Lower leg skin (tissue), 3 donors: Measurements from ENCODE around the gene GOSR1.

Experiments
- CTCF ChIP-seq, 3 donors: fragments of 450-650 bp; IDR thresholded peaks; one replicate each; pipeline ENCODE4 v1.5.1; 2016; ENCODE audit warnings: antibody characterized with exemption in 3 of 3, mild to moderate bottlenecking in 3 of 3, moderate library complexity in 2 of 3
- POLR2A ChIP-seq, 2 donors: fragments of 450-650 bp; IDR thresholded peaks; one replicate each; pipeline ENCODE4 v1.6.1; 2016 to 2017; ENCODE audit warnings: antibody characterized with exemption in 2 of 2, mild to moderate bottlenecking in 1 of 2, moderate library complexity in 1 of 2

- TF ChIP-seq CTCF (IDR thresholded peaks at IDR 0.05) (no peak), POLR2A (IDR thresholded peaks at IDR 0.05) (no peak)
Observed at GRCh38 chr17:30550512-30551273, 73.5 kb downstream of the GOSR1 start.
